ENCODE data around the gene TMCC2.
"Not testable (repeated sequence)": the region's sequence is repeated elsewhere in the genome, so short reads cannot be mapped to it uniquely, and the experiment has no call there.

TMCC2 gene

DNA sequence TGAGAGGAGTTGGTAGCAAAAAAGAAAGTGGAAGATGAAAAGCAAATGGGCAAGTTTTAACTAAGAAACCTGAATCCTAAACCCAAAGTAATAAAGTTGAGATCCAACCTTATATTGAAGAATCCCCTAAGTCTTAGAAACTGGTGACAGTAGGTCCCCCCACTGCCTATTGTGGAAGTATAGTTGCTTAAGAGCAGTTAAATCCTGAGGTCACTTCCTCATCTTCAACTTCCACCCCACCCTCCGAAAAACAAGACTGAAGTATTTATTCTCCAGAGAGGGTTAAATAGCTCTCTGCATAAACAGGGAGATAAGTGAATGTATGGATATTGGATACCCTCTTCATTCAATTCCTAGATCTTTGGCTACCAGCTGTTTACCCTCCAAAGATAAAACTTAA is 13.0 kb upstream of the TMCC2 start:
- DNase-seq (ENCODE audit: low spot score): no peak

GRCh38 chr1:205216588-205216987 is 11.2 kb upstream of the TMCC2 start:
- DNase-seq (ENCODE audit: low spot score): no peak

DNA sequence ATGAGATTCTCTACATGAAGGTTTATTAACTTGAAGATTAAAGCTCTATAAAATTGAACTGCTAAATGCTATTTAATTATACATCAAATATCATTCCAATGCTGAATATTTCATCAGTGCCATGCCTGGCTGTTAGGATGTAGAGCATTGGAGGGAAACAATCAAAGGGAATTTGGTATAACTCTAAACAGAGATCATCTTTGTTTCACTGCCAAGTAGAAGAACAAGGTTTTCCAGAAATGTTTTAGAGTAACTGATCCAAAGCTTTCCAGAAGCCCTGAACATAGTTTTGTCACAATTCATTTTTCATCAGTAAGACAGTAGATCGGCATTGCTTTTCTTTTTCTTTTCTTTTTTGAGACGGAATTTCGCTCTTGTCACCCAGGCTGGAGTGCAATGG is 10.3 kb upstream of the TMCC2 start:
- no peak for DNase-seq (ENCODE audit: low spot score)

DNA sequence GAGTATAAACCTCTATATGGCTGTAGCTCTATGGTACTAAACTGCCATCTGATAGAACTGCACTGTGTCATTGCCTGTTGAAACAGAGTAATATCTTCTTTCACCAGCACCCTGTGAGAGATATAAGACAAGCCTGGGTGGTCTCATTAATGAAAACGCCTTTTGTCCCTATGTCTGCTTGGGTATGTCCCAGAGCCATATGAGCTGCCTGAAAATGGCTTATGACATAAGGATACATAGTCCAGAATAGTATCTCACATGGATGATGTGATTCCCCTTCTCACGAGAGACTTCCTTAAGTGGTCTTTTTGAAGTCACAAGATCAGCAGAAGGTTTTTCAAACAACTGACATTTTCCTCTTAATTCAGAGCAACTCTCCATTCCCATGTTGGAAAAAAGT is 7.3 kb upstream of the TMCC2 start:
- DNase-seq (ENCODE audit: low spot score): no peak

- no peak for DNase-seq (ENCODE audit: low spot score)
Observed at GRCh38 chr1:205224736-205225135, 3.0 kb upstream of the TMCC2 start.

GRCh38 chr1:205225901-205226765 is 1.6 kb upstream of the TMCC2 start:
- DNase-seq (ENCODE audit: low spot score): no peak

- peak; percentile 17 for DNase-seq (ENCODE audit: low spot score)
Observed at GRCh38 chr1:205226868-205227583, 720 bp upstream of the TMCC2 start.

GRCh38 chr1:205228093-205228521 is 361 bp downstream of the TMCC2 start:
- peak; percentile 7 for DNase-seq (ENCODE audit: low spot score)

- DNase-seq (ENCODE audit: low spot score): peak; percentile 78
Observed at GRCh38 chr1:205229399-205229871, 1.7 kb downstream of the TMCC2 start.

DNA sequence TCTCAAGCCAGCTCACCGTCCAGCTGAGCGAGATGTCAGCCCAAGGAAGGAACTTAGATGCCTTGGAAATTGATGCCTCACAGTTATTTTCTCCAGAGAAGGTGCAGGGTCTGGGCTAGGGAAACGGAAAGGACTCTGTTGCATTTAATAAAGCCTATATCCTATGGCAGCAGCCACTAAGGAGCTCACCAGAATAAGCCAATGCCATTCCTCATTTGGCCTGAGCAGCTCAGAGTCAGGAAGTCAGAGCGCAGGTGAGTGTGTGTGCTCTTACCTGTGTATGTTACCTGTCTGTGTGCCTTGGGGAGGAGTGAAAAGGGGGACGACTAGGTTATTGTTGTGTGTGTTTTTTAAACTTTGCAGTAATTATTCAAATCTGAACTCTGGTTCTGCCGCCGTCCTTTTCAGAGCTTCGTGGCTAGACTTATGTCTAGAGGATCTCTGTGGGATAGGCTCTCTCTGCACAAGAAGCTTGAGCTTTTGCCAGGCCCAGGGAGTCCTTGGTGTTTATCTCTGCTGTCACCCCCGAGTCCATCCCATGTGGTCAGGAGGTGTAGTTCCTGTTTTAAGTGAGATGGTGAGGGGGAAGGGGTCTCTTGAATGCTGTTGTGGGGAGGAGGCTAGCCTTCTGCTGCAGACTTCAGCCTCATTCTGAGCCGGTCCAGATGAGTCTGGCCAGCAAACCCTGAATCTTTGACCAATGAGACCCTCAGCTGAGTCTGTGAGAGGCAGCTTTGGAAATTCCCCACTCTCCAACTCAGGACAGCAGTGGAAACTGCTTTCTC is 2.4 kb downstream of the TMCC2 start:
- no peak for DNase-seq (ENCODE audit: low spot score)

DNA sequence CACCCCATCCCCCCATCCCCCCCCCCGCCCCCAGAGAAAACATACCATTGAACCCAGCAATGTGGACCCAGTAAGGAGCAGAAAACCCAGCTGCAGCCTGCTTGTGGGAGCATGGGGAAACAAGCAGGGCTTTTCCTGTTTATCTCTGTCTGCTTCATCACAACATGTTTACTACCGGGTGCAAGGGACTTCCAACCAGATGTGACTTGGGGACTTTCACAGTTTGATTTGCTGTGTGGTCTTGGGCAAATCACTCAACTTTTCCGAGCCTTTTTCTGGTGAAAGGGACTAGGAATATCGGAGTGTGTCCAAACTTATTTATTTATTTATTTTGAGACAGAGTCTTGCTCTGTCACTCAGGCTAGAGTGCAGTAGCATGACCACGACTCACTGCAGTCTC is 3.2 kb downstream of the TMCC2 start:
- DNase-seq (ENCODE audit: low spot score): no peak

GRCh38 chr1:205232127-205232820 is 4.5 kb downstream of the TMCC2 start:
- DNase-seq (ENCODE audit: low spot score): no peak

GRCh38 chr1:205232945-205233397 is 5.2 kb downstream of the TMCC2 start:
- no peak for DNase-seq (ENCODE audit: low spot score)

GRCh38 chr1:205233986-205234385 is 6.2 kb downstream of the TMCC2 start:
- not testable (repeated sequence) for DNase-seq (ENCODE audit: low spot score)

- no peak for DNase-seq (ENCODE audit: low spot score)
Observed at GRCh38 chr1:205235951-205236350, 8.2 kb downstream of the TMCC2 start.

GRCh38 chr1:205236526-205236925 is 8.8 kb downstream of the TMCC2 start:
- no peak for DNase-seq (ENCODE audit: low spot score)

DNA sequence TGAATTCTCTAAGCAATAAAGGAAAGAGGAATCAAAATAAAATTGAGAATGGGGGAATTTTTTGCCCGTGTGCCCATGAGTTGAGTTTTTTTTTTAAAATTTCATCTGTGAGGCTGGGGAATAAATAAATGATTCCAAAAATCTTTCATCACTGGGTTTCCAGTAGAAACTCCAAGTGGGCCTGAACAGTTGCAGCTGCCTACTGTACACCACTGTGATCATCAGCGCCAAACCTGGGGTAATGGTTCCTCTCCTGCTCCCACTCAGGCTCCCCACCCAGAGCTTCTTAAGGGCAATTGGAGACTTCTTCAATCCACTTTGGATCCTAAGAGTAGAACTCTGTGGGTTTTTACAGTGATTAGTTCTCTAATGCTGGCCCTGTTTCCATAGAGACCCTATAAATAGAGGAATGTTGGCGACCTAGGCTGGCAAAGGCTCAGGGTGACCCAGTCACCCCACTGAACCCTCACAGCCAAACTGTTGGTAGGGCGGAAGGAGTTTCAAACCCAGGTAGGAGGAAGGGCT is 9.3 kb downstream of the TMCC2 start:
- no peak for DNase-seq (ENCODE audit: low spot score)

- no peak for DNase-seq (ENCODE audit: low spot score)
Observed at GRCh38 chr1:205237526-205238484, 10.1 kb downstream of the TMCC2 start.

GRCh38 chr1:205239078-205239477 is 11.3 kb downstream of the TMCC2 start:
- no peak for DNase-seq (ENCODE audit: low spot score)

GRCh38 chr1:205240118-205240517 is 12.4 kb downstream of the TMCC2 start:
- no peak for DNase-seq (ENCODE audit: low spot score)

Data from SW480 (cell line).